NCI-H2227 treated with DMSO at 0.1 percent for 48 hours (cell line): ENCODE measurements around the gene HIBCH.
"Not testable (repeated sequence)": the region's sequence is repeated elsewhere in the genome, so short reads cannot be mapped to it uniquely, and the experiment has no call there.

Experiments used
- DNase-seq: peaks from one replicate; lab custom pipeline; 2025; lab: John Stamatoyannopoulos, UW

The HIBCH gene

GRCh38 chr2:190235101-190235500 is 84.5 kb downstream of the HIBCH start:
- DNase-seq, result no peak

GRCh38 chr2:190223989-190224388 is 95.6 kb downstream of the HIBCH start:
- not testable (repeated sequence) for DNase-seq

DNA sequence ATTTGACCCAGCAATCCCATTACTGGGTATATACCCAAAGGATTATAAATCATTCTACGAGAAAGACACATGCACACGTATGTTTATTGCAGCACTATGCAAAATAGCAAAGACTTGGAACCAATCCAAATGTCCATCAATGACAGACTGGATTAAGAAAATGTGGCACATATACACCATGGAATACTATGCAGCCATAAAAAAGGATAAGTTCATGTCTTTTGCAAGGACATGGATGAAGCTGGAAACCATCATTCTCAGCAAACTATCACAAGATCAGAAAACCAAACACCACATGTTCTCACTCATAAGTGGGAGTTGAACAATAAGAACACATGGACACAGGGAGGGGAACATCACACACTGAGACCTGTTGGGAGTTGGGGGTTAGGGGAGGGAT is 96.9 kb downstream of the HIBCH start:
- not testable (repeated sequence) for DNase-seq

- no peak for DNase-seq
Observed at GRCh38 chr2:190221429-190221828, 98.2 kb downstream of the HIBCH start.

- no peak for DNase-seq
Observed at GRCh38 chr2:190219186-190219585, 100.4 kb downstream of the HIBCH start.

DNA sequence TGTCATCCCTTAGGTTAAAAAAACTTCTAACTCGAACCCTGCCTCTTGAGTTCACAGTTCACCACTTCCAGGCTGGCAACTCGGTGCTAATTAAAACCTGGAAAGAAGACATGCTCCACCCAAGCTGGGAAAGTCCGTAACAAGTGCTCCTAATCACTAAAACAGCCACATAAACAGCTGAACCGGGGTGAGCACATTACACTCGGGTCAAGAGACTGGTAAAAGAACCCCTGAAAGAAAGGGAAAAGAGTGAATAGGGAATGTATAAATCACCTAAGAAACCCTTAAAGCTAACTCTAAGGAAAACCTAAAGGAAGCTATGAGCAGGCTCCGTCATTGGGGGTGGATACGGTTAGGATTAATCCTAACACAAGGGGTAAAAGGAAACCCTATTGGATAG is 102.0 kb downstream of the HIBCH start:
- no peak for DNase-seq

DNA sequence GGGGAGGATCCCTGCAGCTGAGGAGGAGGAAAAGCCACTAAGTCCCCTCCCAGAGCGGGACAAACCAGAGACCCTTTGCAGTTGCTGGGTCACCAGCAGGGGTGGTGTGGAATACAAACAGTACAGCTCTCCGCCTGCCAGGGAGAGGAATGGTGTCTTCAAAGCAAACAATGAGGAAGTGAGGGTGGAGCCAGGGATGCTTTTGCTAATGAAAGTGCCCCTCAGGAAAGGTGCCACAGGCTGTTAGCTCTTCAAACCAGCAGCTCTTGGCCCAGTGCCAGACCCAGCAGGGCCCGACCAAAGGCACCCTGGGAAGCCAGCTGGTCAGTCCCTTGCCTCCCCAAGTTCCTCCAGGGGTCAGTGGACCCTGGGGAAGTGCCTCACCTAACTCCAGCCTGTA is 102.8 kb downstream of the HIBCH start:
- no peak for DNase-seq

DNA sequence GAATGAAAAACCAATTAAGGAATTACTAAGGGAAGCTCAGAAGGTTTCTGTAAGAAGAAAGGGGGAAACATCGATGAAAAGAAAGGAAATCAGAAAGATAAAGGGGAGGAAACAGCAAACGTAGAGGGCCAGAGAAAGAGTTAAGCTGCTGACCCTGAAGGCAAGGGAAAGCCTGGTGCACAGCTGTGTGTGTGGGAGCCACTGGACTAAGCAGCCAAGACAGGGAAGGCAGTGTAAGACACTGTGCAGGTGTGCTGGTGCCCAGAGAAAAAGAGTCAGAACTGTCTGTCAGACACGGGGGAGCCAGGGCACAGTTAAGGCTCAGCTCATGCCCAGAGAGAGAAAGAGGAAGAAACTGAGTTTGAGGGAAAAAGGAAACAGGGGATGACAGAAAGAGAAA is 104.0 kb downstream of the HIBCH start:
- no peak for DNase-seq

- DNase-seq, result no peak
Observed at GRCh38 chr2:190214426-190215194, 105.0 kb downstream of the HIBCH start.

DNA sequence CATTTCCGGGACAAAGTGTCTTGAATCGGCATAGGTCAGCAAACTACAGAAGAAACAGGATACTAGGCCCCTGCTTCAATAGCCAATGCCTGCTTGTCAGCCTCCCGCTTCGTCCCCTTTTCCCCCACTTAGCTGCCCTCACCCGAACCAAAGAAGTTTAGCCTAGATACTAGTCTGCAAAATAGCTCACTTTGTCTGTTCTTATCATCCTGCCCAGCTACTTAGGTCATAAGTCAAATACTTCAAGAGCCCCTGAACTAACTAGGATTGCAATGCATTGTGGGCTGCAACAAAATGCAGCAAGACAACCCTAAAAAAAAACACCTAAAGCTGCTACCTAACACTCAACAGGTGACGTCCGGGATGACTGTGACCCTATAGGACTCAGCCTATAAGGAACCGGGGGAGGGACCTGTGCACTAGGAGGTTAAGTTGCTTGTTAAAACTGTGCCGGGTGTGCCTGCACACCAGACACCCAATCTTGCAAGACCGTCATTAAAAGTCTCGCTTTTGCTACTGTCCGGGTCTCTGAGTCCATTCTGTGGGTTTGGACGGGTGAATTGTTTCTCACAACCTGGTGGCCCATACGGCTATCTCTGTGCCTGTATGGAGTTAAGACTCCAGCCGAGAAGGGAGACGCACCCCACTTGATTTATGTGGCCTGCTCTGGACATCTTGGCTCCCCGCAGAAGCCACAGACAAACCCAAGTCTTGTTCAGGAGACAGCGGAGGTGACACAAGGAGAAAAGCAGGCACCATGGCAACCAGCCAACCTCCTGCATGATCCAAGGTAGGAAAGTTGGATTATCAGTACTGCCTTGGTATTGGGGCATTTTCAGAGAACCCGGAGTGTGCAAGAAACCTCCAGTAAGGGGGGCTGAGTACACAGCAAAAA is 105.9 kb downstream of the HIBCH start:
- DNase-seq, result no peak

DNA sequence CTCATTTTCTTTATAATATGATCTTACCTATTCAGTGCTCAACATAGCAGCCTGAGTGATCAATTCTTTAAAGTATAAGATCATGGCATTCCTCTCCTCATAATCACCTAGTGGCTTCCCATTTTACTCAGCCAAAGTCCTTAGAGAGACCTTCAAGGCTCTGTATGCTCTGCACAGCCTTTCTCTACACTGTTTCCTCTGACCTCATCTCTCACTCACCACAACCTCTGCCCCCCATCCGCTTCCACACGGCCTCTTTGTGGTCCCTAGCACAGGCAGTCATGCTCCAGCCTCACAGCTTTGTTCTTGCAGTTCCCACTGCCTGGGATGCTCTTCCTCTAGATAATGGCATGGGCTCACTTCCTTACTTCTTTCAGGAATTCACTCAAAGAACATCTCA is 109.2 kb downstream of the HIBCH start:
- no peak for DNase-seq

DNA sequence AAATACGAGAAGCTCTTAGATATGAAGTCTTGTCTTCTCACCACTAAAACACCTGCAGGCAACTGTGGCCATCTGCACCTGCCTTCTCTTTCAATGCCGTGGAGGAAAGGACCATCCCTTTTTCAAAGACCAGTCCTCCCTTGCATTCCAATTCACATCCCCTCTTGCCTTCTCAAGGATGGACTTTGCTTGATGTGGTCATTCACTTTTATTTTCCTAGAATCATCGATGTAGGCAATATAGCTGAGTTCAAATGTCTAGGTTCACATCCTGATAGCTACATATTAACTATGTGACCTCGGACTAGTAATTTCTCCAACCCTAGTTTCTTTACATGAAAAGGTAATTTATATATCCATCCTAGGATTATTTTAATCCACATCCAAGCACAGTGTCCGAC is 110.1 kb downstream of the HIBCH start:
- no peak for DNase-seq

DNA sequence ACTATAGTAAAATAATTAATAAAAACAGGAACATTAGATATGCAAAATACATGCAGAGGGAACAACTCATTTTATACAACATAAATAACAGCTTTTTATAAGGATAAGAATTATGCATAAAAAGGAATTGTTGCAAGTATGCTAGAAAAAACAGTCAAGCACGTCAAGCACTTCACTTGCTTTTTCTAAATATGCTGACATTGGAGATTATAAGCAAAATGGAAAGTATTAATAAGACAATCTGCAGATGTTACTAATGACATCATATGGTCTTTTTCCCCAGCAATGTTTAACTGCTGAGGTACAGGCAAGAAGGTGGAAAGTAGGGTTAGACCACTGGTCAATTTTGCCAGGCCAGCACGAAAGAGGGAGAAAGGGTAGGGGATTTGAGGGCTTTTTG is 111.7 kb downstream of the HIBCH start:
- DNase-seq, result no peak

GRCh38 chr2:190205657-190206056 is 114.0 kb downstream of the HIBCH start:
- no peak for DNase-seq

- no peak for DNase-seq
Observed at GRCh38 chr2:190202604-190203003, 117.0 kb downstream of the HIBCH start.

DNA sequence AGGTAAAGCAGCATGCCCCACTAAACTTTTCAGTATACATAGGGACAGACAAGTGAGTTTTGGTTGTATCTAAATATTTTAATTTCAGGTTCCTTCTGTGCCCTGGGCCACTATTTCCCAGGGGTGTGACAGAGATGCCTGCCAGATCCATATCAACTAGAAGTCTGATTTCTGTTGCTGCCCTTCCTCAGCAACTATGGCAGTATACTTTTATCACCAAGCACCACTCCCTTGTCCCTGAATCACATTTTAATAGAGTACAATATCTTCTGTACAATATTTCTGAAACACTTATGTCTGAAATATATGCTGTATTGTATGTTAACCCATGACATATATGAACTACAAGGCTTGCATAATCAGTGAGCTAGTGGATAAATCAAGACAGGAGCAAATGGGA is 117.6 kb downstream of the HIBCH start:
- DNase-seq, result no peak

- DNase-seq, result no peak
Observed at GRCh38 chr2:190200603-190201002, 119.0 kb downstream of the HIBCH start.

GRCh38 chr2:190199530-190199929 is 120.1 kb downstream of the HIBCH start:
- DNase-seq, result no peak

DNA sequence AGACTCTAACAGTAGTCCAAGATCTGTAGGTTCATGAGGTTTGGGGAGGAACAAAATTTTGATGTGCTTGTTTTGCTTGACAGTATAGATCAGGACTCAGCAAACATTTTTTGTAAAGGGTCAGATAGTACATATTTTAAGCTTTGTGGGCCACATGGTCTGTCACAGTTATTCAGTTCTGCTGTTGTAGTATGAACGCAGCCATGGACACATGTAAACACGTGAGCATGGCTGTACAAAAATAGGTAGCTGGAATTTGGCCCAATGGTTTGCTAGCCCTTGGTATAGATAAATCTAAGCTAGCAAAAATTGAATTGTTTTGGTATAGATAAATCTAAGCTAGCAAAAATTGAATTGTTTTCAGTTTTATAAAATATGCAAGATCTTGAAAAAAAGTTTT is 120.5 kb downstream of the HIBCH start:
- no peak for DNase-seq

DNA sequence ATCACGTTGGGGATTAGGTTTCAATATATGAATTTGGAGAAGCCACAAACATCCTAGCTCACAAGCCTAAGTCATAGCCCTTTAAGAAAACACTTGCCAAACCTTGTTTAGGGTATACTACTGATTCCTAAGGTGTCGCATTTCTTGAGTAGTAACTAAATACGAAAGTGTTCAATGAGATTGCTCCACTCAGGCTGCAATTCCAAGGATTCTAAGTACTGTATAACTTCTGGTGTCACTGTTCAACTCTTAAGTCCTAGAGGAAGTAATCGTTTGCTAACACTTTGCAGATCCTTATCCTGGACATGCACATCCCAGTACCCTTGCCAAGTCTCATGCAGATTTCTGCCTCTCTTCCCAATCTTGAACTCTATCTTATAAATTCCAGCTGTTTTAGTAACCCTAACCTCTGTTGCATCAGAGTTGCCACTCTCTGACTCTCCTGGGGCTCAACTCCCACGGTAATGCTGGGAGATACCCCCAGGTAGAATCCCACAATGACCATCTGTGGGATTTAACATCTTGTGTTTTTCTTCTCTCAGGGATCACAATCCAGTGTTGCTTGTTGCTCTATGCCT is 122.4 kb downstream of the HIBCH start:
- DNase-seq, result no peak

DNA sequence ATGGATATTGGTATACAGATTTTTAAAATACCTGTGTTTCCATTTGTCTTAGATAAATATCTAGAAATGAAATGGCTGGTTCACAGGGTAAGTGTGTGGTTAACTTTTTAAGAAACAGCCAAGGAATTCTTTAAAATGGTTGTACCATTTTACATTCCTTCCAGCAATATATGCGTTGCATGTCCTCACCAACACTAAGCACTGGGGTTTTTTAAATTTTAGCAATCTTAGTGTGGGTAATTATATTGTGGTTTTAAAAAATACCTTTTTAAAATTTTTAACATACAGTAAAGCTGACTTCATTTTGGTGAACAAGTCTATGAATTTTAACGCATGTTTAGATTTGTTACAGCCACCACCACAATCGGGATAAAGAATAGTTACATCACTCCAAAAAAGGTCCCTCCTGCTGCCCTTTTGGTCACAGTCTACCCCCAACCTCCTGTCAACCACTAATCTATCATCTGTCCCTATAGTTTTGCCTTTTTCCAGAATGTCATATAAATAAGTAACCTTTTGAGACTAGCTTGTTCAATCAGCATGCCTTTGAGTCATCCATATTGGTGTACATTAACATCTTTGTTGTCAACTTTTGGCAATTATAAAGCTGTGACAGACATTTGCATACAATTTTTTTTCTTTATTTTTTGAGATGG is 129.0 kb downstream of the HIBCH start:
- DNase-seq, result no peak

DNA sequence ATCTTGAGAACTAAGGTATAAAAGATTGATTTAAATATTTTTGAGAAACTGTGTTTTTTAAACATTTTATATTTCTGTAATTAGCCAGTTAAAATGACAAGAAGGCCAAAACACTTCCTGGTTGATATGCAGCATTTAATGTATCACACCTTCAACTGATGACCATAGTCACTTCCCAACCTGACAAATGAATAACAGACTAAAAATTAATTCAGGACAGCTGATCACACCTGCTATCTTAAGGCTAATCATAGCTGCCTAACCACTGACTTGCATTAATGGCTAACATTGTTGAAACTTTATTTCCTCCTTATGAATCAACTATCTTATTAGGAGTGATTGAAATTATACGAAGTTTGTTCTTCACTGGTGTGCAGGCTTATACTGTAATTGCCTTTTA is 131.3 kb downstream of the HIBCH start:
- no peak for DNase-seq
